Peyer's patch (tissue), 4 donors: ENCODE data around the gene SFTPB.

Experiments used
- POLR2A ChIP-seq, 2 donors: fragments of 450-650 bp; IDR thresholded peaks; one replicate each; pipeline ENCODE4 v1.5.1; 2017; ENCODE audit warnings: antibody characterized with exemption in 2 of 2, mild to moderate bottlenecking in 2 of 2, moderate library complexity in 2 of 2
- TF ChIP-seq, protein P1 (sequence below), 6 experiments: fragments of 450-650 bp in 4 of 6; fragments of 200-600 bp in 2 of 6; sonication (generic) in 1 of 6; IDR thresholded peaks; one replicate each; pipeline ENCODE4 v1.5.1; 2017 to 2019; ENCODE audit warnings: antibody characterized with exemption in 6 of 6, mild to moderate bottlenecking in 3 of 6, moderate library complexity in 1 of 6

DNA sequence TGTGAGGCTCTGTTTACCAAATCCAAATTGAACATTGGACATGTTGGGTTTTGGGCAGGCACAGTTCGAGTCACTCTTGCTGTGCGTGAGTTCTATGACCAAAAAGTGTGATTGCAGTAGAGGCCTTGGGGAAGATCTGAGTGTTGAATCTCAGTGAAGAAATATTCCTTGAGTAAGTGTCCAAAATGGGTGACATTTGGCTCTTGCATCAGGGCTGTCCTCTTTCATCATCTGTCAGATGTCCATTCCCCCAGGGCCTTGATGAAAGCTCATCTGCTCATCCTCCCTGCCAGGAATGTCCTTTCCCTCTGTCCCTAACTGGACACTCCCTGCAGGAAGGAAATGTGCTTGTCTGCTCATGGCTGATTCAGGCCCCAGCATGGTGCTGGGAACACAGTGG is 6.4 kb upstream of the SFTPB start:
- TF ChIP-seq, protein P1, sequence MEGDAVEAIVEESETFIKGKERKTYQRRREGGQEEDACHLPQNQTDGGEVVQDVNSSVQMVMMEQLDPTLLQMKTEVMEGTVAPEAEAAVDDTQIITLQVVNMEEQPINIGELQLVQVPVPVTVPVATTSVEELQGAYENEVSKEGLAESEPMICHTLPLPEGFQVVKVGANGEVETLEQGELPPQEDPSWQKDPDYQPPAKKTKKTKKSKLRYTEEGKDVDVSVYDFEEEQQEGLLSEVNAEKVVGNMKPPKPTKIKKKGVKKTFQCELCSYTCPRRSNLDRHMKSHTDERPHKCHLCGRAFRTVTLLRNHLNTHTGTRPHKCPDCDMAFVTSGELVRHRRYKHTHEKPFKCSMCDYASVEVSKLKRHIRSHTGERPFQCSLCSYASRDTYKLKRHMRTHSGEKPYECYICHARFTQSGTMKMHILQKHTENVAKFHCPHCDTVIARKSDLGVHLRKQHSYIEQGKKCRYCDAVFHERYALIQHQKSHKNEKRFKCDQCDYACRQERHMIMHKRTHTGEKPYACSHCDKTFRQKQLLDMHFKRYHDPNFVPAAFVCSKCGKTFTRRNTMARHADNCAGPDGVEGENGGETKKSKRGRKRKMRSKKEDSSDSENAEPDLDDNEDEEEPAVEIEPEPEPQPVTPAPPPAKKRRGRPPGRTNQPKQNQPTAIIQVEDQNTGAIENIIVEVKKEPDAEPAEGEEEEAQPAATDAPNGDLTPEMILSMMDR (IDR thresholded peaks at IDR 0.05) = no peak
- TF ChIP-seq POLR2A (IDR thresholded peaks at IDR 0.05) = no peak
